GM21529 (cell line): ENCODE results near the gene GAP43.

Experiments used
- ATAC-seq: cut with Tn5 transposase; IDR thresholded peaks from one replicate; pipeline ENCODE4 v1.9.1; 2021; ENCODE audit not compliant: unreplicated experiment

Gene GAP43

GRCh38 chr3:115627180-115628074, 4.1 kb downstream of the GAP43 start:
- peak; percentile 78 for ATAC-seq

GRCh38 chr3:115628075-115628412, 4.7 kb downstream of the GAP43 start:
- ATAC-seq = peak; percentile 46

GRCh38 chr3:115630850-115631249, 7.5 kb downstream of the GAP43 start:
- ATAC-seq = no peak

GRCh38 chr3:115632026-115632425, 8.7 kb downstream of the GAP43 start:
- no peak for ATAC-seq

GRCh38 chr3:115633467-115633866, 10.2 kb downstream of the GAP43 start:
- ATAC-seq = no peak

- no peak for ATAC-seq
These were observed 10.7 kb downstream of the GAP43 start for GRCh38 chr3:115634052-115634451.

GRCh38 chr3:115635406-115635805, 12.1 kb downstream of the GAP43 start:
- ATAC-seq = no peak

GRCh38 chr3:115638241-115638640, 14.9 kb downstream of the GAP43 start:
- ATAC-seq = no peak

GRCh38 chr3:115638991-115639390, 15.7 kb downstream of the GAP43 start:
- no peak for ATAC-seq

- ATAC-seq = no peak
These were observed 21.1 kb downstream of the GAP43 start for GRCh38 chr3:115644391-115644790.

- no peak for ATAC-seq
These were observed 22.8 kb downstream of the GAP43 start for GRCh38 chr3:115646027-115646690.

- no peak for ATAC-seq
These were observed 25.2 kb downstream of the GAP43 start for GRCh38 chr3:115648559-115648958.

GRCh38 chr3:115651087-115651486, 27.8 kb downstream of the GAP43 start:
- ATAC-seq = peak; percentile 57

- ATAC-seq = no peak
These were observed 28.3 kb downstream of the GAP43 start for GRCh38 chr3:115651599-115651998.

GRCh38 chr3:115652738-115653137, 29.4 kb downstream of the GAP43 start:
- peak; percentile 49 for ATAC-seq

- no peak for ATAC-seq
These were observed 32.5 kb downstream of the GAP43 start for GRCh38 chr3:115655761-115656282.

GRCh38 chr3:115657168-115657567, 33.9 kb downstream of the GAP43 start:
- no peak for ATAC-seq

GRCh38 chr3:115658032-115658336, 34.7 kb downstream of the GAP43 start:
- no peak for ATAC-seq

- peak; percentile 86 for ATAC-seq
These were observed 35.2 kb downstream of the GAP43 start for GRCh38 chr3:115658337-115659181.

- peak; percentile 10 for ATAC-seq
These were observed 36.2 kb downstream of the GAP43 start for GRCh38 chr3:115659253-115660220.
